Keratinocyte (primary cell): ENCODE data around the gene GTSF1L. TPM values are rescaled to one million over a fixed set of nuclear protein-coding genes. Genes with fewer than 3 reads are reported as not detected.

Experiments used
- DNase-seq: peaks from one replicate; pipeline ENCODE4 v3.0.0-alpha.2; 2011; ENCODE audit warnings: low read depth, missing footprints, low spot score
- FAIRE-seq: peaks from 2 replicates; lab custom pipeline; 2011; peaks lifted over from hg19 to GRCh38; lab: Jason Lieb, UNC
- H2AFZ ChIP-seq: 2 replicates; pipeline ENCODE4 v1.6.0; 2012; ENCODE audit warnings: low read length, control low read depth, inconsistent platforms; ENCODE audit not compliant: control insufficient read depth
- H3K27ac ChIP-seq: 2 replicates; pipeline ENCODE4 v1.5.1; 2011; ENCODE audit warnings: low read length; ENCODE audit not compliant: control insufficient read depth, insufficient read depth
- H3K27me3 ChIP-seq: 3 replicates; pipeline ENCODE4 v1.6.0; 2011; ENCODE audit warnings: low read length; ENCODE audit not compliant: control insufficient read depth, insufficient read depth; ENCODE audit errors: extremely low read depth
- H3K36me3 ChIP-seq, 2 experiments: 2 replicates in 1 of 2; 3 replicates in 1 of 2; pipeline ENCODE4 v1.5.1; 2011; ENCODE audit warnings: low read length in 2 of 2, mild to moderate bottlenecking in 1 of 2; ENCODE audit not compliant: control insufficient read depth in 2 of 2, insufficient read depth in 2 of 2; ENCODE audit errors: extremely low read depth in 1 of 2
- H3K4me1 ChIP-seq: 3 replicates; pipeline ENCODE4 v1.5.1; 2011; ENCODE audit warnings: low read length; ENCODE audit not compliant: control insufficient read depth, insufficient read depth; ENCODE audit errors: extremely low read depth
- H3K4me2 ChIP-seq: 3 replicates; pipeline ENCODE4 v1.6.0; 2011; ENCODE audit warnings: low read depth, low read length; ENCODE audit not compliant: control insufficient read depth, insufficient read depth; ENCODE audit errors: extremely low read depth
- H3K4me3 ChIP-seq, 3 experiments: fragments of 200-600 bp in 1 of 3; sonication (generic) in 1 of 3; 2 replicates in 2 of 3; 3 replicates in 1 of 3; pipeline ENCODE4 v1.5.1; 2011 to 2016; ENCODE audit warnings: low read length in 3 of 3, mild to moderate bottlenecking in 3 of 3, control low read depth in 2 of 3, inconsistent platforms in 1 of 3, low read depth in 1 of 3, mixed read lengths in 1 of 3, mixed run types in 1 of 3, moderate library complexity in 1 of 3; ENCODE audit not compliant: control insufficient read depth in 2 of 3, insufficient read depth in 2 of 3; ENCODE audit errors: extremely low read depth in 1 of 3
- H3K79me2 ChIP-seq: 2 replicates; pipeline ENCODE4 v1.6.0; 2012; ENCODE audit warnings: low read length; ENCODE audit not compliant: control insufficient read depth, insufficient read depth
- H3K9ac ChIP-seq: 3 replicates; pipeline ENCODE4 v1.6.0; 2011; ENCODE audit warnings: low read length; ENCODE audit not compliant: control insufficient read depth, insufficient read depth; ENCODE audit errors: extremely low read depth
- H3K9me1 ChIP-seq: 3 replicates; pipeline ENCODE4 v1.6.0; 2011; ENCODE audit warnings: low read length; ENCODE audit not compliant: control insufficient read depth, insufficient read depth; ENCODE audit errors: extremely low read depth
- H3K9me3 ChIP-seq: 2 replicates; pipeline ENCODE4 v1.5.1; 2012; ENCODE audit warnings: low read depth, low read length; ENCODE audit not compliant: control insufficient read depth
- H4K20me1 ChIP-seq: 3 replicates; pipeline ENCODE4 v1.6.0; 2011; ENCODE audit warnings: low read length; ENCODE audit not compliant: control insufficient read depth, insufficient read depth; ENCODE audit errors: extremely low read depth
- EZH2 ChIP-seq: IDR thresholded peaks from one replicate; pipeline ENCODE4 v1.6.1; 2012; ENCODE audit warnings: inconsistent platforms, mild to moderate bottlenecking, low read length, moderate library complexity
- dilution Hi-C: fragments of 300-500 bp; cut with MboI; formaldehyde crosslinking; loops from one replicate; pipeline ENCODE4 v1.7.0; 2020; ENCODE audit warnings: low sequenced_read_pairs; ENCODE audit not compliant: extremely low pct_ligation_motif_present
- polyA plus RNA-seq, 5 experiments: library from polyadenylated mRNA; depleted of rRNA in 3 of 5; stranded (reverse) in 3 of 5; stranded (forward) in 1 of 5; unstranded in 1 of 5; fragments of >200 nt; gene quantifications; 1 replicate in 1 of 5; 2 replicates in 3 of 5; 3 replicates in 1 of 5; pipeline versions ENCODE4 v1.2.1 to v1.2.3, GENCODE V29; 2011 to 2012; ENCODE audit warnings: missing spikeins in 2 of 5, low read depth in 1 of 5, low replicate concordance in 1 of 5
- TF ChIP-seq, protein P1 (sequence below), 3 experiments: IDR thresholded peaks in 1 of 3; conservative IDR thresholded peaks in 1 of 3; optimal IDR thresholded peaks in 1 of 3; 2 replicates in 2 of 3; 3 replicates in 1 of 3; pipeline versions ENCODE3 to v1.5.1; 2011; ENCODE audit warnings: low read length in 3 of 3, mild to moderate bottlenecking in 3 of 3, moderate library complexity in 2 of 3, control low read depth in 1 of 3, inconsistent platforms in 1 of 3; ENCODE audit not compliant: insufficient read depth in 2 of 3; ENCODE audit errors: extremely low read depth in 1 of 3

The GTSF1L gene
- polyA plus RNA-seq, 1 donor (not counting 4 experiments of a cell fraction or from before 2014, with no cell fraction given), result not detected

DNA sequence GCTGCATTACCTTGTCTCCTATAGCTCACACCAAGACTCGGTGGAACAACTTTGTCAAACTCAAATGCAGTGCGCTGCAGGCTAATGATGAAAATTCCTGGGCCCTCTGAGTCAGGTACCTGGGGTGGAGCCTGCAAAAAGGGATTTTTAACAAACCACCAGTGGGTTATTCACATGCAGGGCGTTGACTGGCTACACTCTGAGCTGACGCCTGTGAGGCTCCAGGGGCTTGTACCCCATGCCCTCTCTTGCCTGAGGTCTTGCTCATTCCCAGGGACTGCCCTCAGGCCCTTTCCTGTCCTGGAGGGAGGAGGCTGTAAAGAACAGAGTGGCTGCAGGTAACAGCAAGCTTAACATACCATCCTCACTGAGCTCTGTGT is 9.2 kb downstream of the GTSF1L start:
- Histone ChIP-seq H3K9me3 (no peaks in the 10 kb centered on the region), H3K4me3 (no peak overlapping the region), H4K20me1 (no peaks in the 10 kb centered on the region), H3K27me3 (peaks cover 3% of the 10 kb centered on the region), H3K27ac (no peak overlapping the region), H3K79me2 (no peaks in the 10 kb centered on the region), H3K4me1 (peaks cover 12% of the 10 kb centered on the region), H3K9ac (no peak overlapping the region), H3K36me3 (peaks cover 0 to 5% of the 10 kb centered on the region in 2 experiments), H3K4me2 (peak overlapping the region; percentile 14), H3K9me1 (peaks cover 7% of the 10 kb centered on the region), H2AFZ (no peak overlapping the region)
- DNase-seq, result peak; percentile 42
- peak; percentile 65 for FAIRE-seq
- TF ChIP-seq EZH2, result no peak
- TF ChIP-seq, protein P1, sequence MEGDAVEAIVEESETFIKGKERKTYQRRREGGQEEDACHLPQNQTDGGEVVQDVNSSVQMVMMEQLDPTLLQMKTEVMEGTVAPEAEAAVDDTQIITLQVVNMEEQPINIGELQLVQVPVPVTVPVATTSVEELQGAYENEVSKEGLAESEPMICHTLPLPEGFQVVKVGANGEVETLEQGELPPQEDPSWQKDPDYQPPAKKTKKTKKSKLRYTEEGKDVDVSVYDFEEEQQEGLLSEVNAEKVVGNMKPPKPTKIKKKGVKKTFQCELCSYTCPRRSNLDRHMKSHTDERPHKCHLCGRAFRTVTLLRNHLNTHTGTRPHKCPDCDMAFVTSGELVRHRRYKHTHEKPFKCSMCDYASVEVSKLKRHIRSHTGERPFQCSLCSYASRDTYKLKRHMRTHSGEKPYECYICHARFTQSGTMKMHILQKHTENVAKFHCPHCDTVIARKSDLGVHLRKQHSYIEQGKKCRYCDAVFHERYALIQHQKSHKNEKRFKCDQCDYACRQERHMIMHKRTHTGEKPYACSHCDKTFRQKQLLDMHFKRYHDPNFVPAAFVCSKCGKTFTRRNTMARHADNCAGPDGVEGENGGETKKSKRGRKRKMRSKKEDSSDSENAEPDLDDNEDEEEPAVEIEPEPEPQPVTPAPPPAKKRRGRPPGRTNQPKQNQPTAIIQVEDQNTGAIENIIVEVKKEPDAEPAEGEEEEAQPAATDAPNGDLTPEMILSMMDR (optimal IDR thresholded peaks at IDR 0.05 in 1 of 3, IDR thresholded peaks at IDR 0.05 in 1 of 3, conservative IDR thresholded peaks at IDR 0.05 in 1 of 3; ENCODE audit: extremely low read depth in 1 of 3, insufficient read depth in 2 of 3, low read length in 3 of 3), result no peak
- dilution Hi-C loops, result no loop called here

DNA sequence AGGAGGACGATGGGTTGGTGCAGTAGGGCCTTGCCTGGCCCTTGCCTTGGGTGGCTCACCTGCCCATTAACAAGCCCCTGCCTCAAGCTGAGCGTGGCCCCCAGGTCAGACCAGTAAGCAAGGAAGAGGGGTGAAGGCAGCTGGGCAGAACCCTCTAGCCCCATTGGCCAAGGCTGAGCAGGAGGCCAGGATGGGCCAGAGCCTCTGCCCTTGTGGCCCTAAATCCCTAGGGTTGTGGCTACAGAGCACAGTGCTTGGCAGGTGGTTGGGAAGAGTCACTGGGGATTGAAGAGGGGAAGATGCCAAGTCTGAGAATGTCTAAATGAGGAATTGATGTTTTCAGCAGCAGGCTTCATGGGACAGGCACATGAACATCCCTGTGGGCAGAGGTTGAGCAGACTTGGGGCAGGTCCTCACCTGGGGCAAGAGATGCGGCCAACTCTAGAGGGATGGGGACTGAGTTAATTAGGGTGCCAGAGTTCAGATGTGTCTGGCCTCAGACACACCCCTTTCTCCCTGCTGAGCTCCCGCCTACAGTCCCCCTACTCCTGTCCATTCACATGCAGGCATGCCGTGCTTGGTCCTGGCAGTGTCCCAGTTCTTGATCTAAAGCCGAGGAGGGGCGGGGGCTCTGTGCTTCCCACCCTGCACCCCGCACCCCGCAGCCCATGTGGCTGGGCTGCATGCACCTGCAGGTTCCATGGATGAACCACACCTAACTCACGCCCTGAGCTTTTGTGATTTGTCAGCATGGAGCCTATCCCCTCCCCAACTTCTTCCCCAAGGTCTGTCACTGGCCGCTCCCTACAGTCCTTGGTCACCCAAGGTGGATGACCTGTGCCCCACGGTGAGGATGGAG is 9.8 kb downstream of the GTSF1L start:
- Histone ChIP-seq H4K20me1 (no peaks in the 10 kb centered on the region), H3K4me2 (no peak overlapping the region), H3K27me3 (peaks cover 2% of the 10 kb centered on the region), H3K9me3 (no peaks in the 10 kb centered on the region), H3K79me2 (no peaks in the 10 kb centered on the region), H3K9me1 (peaks cover 7% of the 10 kb centered on the region), H3K4me3 (no peak overlapping the region), H3K4me1 (peaks cover 12% of the 10 kb centered on the region), H3K27ac (no peak overlapping the region), H3K36me3 (peaks cover 0 to 5% of the 10 kb centered on the region in 2 experiments), H3K9ac (no peak overlapping the region), H2AFZ (no peak overlapping the region)
- FAIRE-seq (no peak), DNase-seq (no peak)
- no peak for TF ChIP-seq EZH2
- dilution Hi-C loops, result no loop called here
